ENCODE data around the gene GGT6. TPM values are rescaled to one million over a fixed set of nuclear protein-coding genes. Genes with fewer than 3 reads are reported as not detected.

The GGT6 gene, protein sequence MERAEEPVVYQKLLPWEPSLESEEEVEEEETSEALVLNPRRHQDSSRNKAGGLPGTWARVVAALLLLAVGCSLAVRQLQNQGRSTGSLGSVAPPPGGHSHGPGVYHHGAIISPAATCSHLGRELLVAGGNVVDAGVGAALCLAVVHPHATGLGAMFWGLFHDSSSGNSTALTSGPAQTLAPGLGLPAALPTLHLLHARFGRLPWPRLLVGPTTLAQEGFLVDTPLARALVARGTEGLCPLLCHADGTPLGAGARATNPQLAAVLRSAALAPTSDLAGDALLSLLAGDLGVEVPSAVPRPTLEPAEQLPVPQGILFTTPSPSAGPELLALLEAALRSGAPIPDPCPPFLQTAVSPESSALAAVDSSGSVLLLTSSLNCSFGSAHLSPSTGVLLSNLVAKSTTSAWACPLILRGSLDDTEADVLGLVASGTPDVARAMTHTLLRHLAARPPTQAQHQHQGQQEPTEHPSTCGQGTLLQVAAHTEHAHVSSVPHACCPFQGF
- total RNA-seq (2021) = not detected in 2 replicates
- Bru-seq, nascent RNA = not detected
- not detected for BruChase-seq, experiment 1, labeled RNA remaining after a 2-hour chase
- BruChase-seq, experiment 2, labeled RNA remaining after a 6-hour chase = not detected
- long read RNA-seq = 0 reads

DNA sequence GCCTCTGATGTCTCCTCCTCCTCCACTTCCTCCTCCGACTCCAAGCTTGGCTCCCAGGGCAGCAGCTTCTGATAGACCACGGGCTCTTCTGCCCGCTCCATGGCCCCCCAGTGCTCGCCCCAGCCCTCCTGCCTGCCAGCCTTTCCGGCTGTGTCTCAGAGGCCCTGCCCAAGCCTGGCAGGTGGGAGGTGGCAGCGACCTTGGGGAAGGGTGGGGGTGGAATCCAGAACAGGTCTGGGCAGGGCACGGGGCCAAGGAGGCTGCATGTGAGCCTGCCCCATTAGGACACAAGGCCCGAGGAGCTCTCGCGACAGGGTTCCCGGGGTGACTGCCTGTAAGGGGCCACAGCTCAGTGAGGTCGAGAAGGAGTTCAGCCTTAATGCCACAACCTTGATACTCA is at the start of gene GGT6:
TSS of gene GGT6 (minus strand) at position 157 of the 400 bp plus-strand sequence. CDS start at position 101, 56 bp downstream.
- Histone ChIP-seq H3K27ac (ENCODE audit: low read depth, low read length, poor library complexity, severe bottlenecking) (no peak within 1 kb of the TSS), H3K4me3 (ENCODE audit: low read depth, low read length, poor library complexity, severe bottlenecking) (no peak within 1 kb of the TSS), H3K36me3 (ENCODE audit: insufficient read depth, low read length, poor library complexity, severe bottlenecking) (no peaks in the 10 kb centered on the region), H3K27me3 (replicated peaks; ENCODE audit: insufficient read depth, low read depth, low read length, poor library complexity) (no peaks in the 10 kb centered on the region), H3K9me3 (ENCODE audit: low read depth, low read length, poor library complexity, severe bottlenecking) (no peaks in the 10 kb centered on the region), H3K4me1 (ENCODE audit: insufficient read depth, low read length, poor library complexity, severe bottlenecking) (no peaks in the 10 kb centered on the region)
- CTCF ChIA-PET = no interaction called here
- intact Hi-C loops (cut with micrococcal nuclease; ENCODE audit: unreplicated experiment) = no loop called here
- TF ChIP-seq EZH2 (IDR thresholded peaks at IDR 0.05; ENCODE audit: borderline replicate concordance, low read depth, low read length, poor library complexity, severe bottlenecking) = no peak
- TF ChIP-seq, protein P1, sequence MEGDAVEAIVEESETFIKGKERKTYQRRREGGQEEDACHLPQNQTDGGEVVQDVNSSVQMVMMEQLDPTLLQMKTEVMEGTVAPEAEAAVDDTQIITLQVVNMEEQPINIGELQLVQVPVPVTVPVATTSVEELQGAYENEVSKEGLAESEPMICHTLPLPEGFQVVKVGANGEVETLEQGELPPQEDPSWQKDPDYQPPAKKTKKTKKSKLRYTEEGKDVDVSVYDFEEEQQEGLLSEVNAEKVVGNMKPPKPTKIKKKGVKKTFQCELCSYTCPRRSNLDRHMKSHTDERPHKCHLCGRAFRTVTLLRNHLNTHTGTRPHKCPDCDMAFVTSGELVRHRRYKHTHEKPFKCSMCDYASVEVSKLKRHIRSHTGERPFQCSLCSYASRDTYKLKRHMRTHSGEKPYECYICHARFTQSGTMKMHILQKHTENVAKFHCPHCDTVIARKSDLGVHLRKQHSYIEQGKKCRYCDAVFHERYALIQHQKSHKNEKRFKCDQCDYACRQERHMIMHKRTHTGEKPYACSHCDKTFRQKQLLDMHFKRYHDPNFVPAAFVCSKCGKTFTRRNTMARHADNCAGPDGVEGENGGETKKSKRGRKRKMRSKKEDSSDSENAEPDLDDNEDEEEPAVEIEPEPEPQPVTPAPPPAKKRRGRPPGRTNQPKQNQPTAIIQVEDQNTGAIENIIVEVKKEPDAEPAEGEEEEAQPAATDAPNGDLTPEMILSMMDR (conservative IDR thresholded peaks at IDR 0.05; ENCODE audit: low read depth, low read length) = no peak
- no peak for DNase-seq (ENCODE audit: low spot score)
- BruUV-seq (replicated peaks) = no TSS peak
- POLR2A ChIA-PET (ENCODE audit: low non-redundant PET) = no interaction called here

- H3K27ac ChIP-seq (ENCODE audit: low read depth, low read length, poor library complexity, severe bottlenecking) = no peak overlapping the region
Observed at GRCh38 chr17:4610162-4610561, 49.8 kb upstream of the GGT6 start.

GRCh38 chr17:4609761-4610160 is 49.4 kb upstream of the GGT6 start:
- Histone ChIP-seq H3K4me3 (ENCODE audit: low read depth, low read length, poor library complexity, severe bottlenecking) (no peak overlapping the region), H3K36me3 (ENCODE audit: insufficient read depth, low read length, poor library complexity, severe bottlenecking) (no peaks in the 10 kb centered on the region), H3K9me3 (ENCODE audit: low read depth, low read length, poor library complexity, severe bottlenecking) (no peaks in the 10 kb centered on the region), H3K27me3 (replicated peaks; ENCODE audit: insufficient read depth, low read depth, low read length, poor library complexity) (no peaks in the 10 kb centered on the region), H3K4me1 (ENCODE audit: insufficient read depth, low read length, poor library complexity, severe bottlenecking) (peaks cover 9% of the 10 kb centered on the region), H3K27ac (ENCODE audit: low read depth, low read length, poor library complexity, severe bottlenecking) (no peak overlapping the region)
- intact Hi-C loops (cut with micrococcal nuclease; ENCODE audit: unreplicated experiment) = no loop called here
- ChIA-PET POLR2A (ENCODE audit: low non-redundant PET) (no interaction called here), CTCF (no interaction called here)
- no TSS peak for BruUV-seq (replicated peaks)
- DNase-seq (ENCODE audit: low spot score) = no peak
- no peak for TF ChIP-seq EZH2 (IDR thresholded peaks at IDR 0.05; ENCODE audit: borderline replicate concordance, low read depth, low read length, poor library complexity, severe bottlenecking)

More at GRCh38 chr17:4610162-4610561, 49.8 kb upstream of the GGT6 start:
- intact Hi-C loops (cut with micrococcal nuclease; ENCODE audit: unreplicated experiment) = no loop called here
- TF ChIP-seq EZH2 (IDR thresholded peaks at IDR 0.05; ENCODE audit: borderline replicate concordance, low read depth, low read length, poor library complexity, severe bottlenecking) = no peak
- TF ChIP-seq, protein P1 (conservative IDR thresholded peaks at IDR 0.05; ENCODE audit: low read depth, low read length) = no peak
- no peak overlapping the region for H3K4me3 ChIP-seq (ENCODE audit: low read depth, low read length, poor library complexity, severe bottlenecking)
- no peaks in the 10 kb centered on the region for H3K9me3 ChIP-seq (ENCODE audit: low read depth, low read length, poor library complexity, severe bottlenecking)
- peaks cover 9% of the 10 kb centered on the region for H3K4me1 ChIP-seq (ENCODE audit: insufficient read depth, low read length, poor library complexity, severe bottlenecking)
- no peaks in the 10 kb centered on the region for H3K27me3 ChIP-seq (replicated peaks; ENCODE audit: insufficient read depth, low read depth, low read length, poor library complexity)
- ChIA-PET CTCF (no interaction called here), POLR2A (ENCODE audit: low non-redundant PET) (no interaction called here)
- no TSS peak for BruUV-seq (replicated peaks)
- H3K36me3 ChIP-seq (ENCODE audit: insufficient read depth, low read length, poor library complexity, severe bottlenecking) = no peaks in the 10 kb centered on the region
- no peak for DNase-seq (ENCODE audit: low spot score)

Measured in A673 (cell line).